ENCODE results near the gene SLC16A11. TPM values are rescaled to one million over a fixed set of nuclear protein-coding genes. Genes with fewer than 3 reads are reported as not detected.

SLC16A11 gene
- total and polyA plus RNA-seq, 2 donors from 2014 or later, result 2.1 to 7.8 TPM

- H3K4me1 ChIP-seq (ENCODE audit: control insufficient read depth in 2 of 3, insufficient read depth in 2 of 3, low read depth in 1 of 3, low read length in 3 of 3), result peaks cover 0 to 7% (median 7%) of the 10 kb centered on the region in 3 donors
- peak within 1 kb of the TSS; percentile 28 to 58 (median 46) for H3K4me3 ChIP-seq (ENCODE audit: low read length in 3 of 3)
- intact Hi-C loops (cut with DNase I), result no loop called here
- DNase-seq (peak in 2 of 5 donors; percentile 12 to 42), FAIRE-seq (no peak)
- H3K9me3 ChIP-seq (ENCODE audit: control insufficient read depth in 2 of 3, insufficient read depth in 1 of 3, low read length in 3 of 3), result no peaks in the 10 kb centered on the region
- peak within 1 kb of the TSS; percentile 87 to 90 for H3K27ac ChIP-seq (ENCODE audit: low read depth in 2 of 2, low read length in 2 of 2)
- H3K36me3 ChIP-seq (ENCODE audit: control insufficient read depth in 2 of 3, insufficient read depth in 3 of 3, low read length in 3 of 3), result no peaks in the 10 kb centered on the region
- no peak for TF ChIP-seq CTCF (IDR thresholded peaks at IDR 0.05; ENCODE audit: borderline replicate concordance, extremely low read depth, insufficient read depth)
- H3K27me3 ChIP-seq (ENCODE audit: control insufficient read depth, insufficient read depth, low read length), result peaks cover 10% of the 10 kb centered on the region
- peak within 1 kb of the TSS in 2 of 3 donors; percentile 44 to 72 for H3K9ac ChIP-seq (ENCODE audit: low read length in 3 of 3)
These were observed 20.9 kb downstream of the SLC16A11 start, which contains the start of gene BCL6B for GRCh38 chr17:7022781-7023571. Gene BCL6B, plus strand, starts transcription at chr17:7023050. Its CDS starts 622 bp downstream, at chr17:7023672.

GRCh38 chr17:7021993-7022778 lies 21.7 kb downstream of the SLC16A11 start:
- H3K4me3 ChIP-seq (ENCODE audit: low read length in 3 of 3), result peak overlapping the region in 2 of 3 donors; percentile 23 to 58
- peak overlapping the region; percentile 87 to 90 for H3K27ac ChIP-seq (ENCODE audit: low read depth in 2 of 2, low read length in 2 of 2)
- H3K9me3 ChIP-seq (ENCODE audit: control insufficient read depth in 2 of 3, insufficient read depth in 1 of 3, low read length in 3 of 3), result no peaks in the 10 kb centered on the region
- TF ChIP-seq CTCF (IDR thresholded peaks at IDR 0.05; ENCODE audit: borderline replicate concordance, extremely low read depth, insufficient read depth), result peak; percentile 86
- peak overlapping the region in 2 of 3 donors; percentile 44 to 72 for H3K9ac ChIP-seq (ENCODE audit: low read length in 3 of 3)
- no peaks in the 10 kb centered on the region for H3K36me3 ChIP-seq (ENCODE audit: control insufficient read depth in 2 of 3, insufficient read depth in 3 of 3, low read length in 3 of 3)
- H3K27me3 ChIP-seq (ENCODE audit: control insufficient read depth, insufficient read depth, low read length), result peaks cover 10% of the 10 kb centered on the region
- H3K4me1 ChIP-seq (ENCODE audit: control insufficient read depth in 2 of 3, insufficient read depth in 2 of 3, low read depth in 1 of 3, low read length in 3 of 3), result peaks cover 0 to 7% (median 7%) of the 10 kb centered on the region in 3 donors
- FAIRE-seq (no peak), DNase-seq (peak; percentile 74 to 92 (median 82))
- intact Hi-C loops (cut with DNase I), result no loop called here

GRCh38 chr17:7020894-7021664 lies 22.8 kb downstream of the SLC16A11 start:
- peaks cover 10% of the 10 kb centered on the region for H3K27me3 ChIP-seq (ENCODE audit: control insufficient read depth, insufficient read depth, low read length)
- DNase-seq (peak in 1 of 5 donors; percentile 53), FAIRE-seq (no peak)
- TF ChIP-seq CTCF (IDR thresholded peaks at IDR 0.05; ENCODE audit: borderline replicate concordance, extremely low read depth, insufficient read depth), result no peak
- H3K36me3 ChIP-seq (ENCODE audit: control insufficient read depth in 2 of 3, insufficient read depth in 3 of 3, low read length in 3 of 3), result no peaks in the 10 kb centered on the region
- peaks cover 0 to 9% (median 7%) of the 10 kb centered on the region in 3 donors for H3K4me1 ChIP-seq (ENCODE audit: control insufficient read depth in 2 of 3, insufficient read depth in 2 of 3, low read depth in 1 of 3, low read length in 3 of 3)
- H3K9ac ChIP-seq (ENCODE audit: low read length in 3 of 3), result peak overlapping the region in 2 of 3 donors; percentile 44 to 72
- intact Hi-C loops (cut with DNase I), result no loop called here
- peak overlapping the region in 1 of 3 donors; percentile 58 for H3K4me3 ChIP-seq (ENCODE audit: low read length in 3 of 3)
- peak overlapping the region; percentile 60 to 80 for H3K27ac ChIP-seq (ENCODE audit: low read depth in 2 of 2, low read length in 2 of 2)
- H3K9me3 ChIP-seq (ENCODE audit: control insufficient read depth in 2 of 3, insufficient read depth in 1 of 3, low read length in 3 of 3), result no peaks in the 10 kb centered on the region
